Breast epithelium (tissue), 4 donors: ENCODE measurements around the gene VAMP4. TPM values are rescaled to one million over a fixed set of nuclear protein-coding genes. Genes with fewer than 3 reads are reported as not detected.

Experiments used
- DNase-seq, 2 donors: peaks; one replicate each; pipeline ENCODE4 v3.0.0-alpha.2; 2019; ENCODE audit warnings: low spot score in 2 of 2
- H3K27ac ChIP-seq, 2 donors: fragments of 200-600 bp; sonication (generic) in 1 of 2; one replicate each; pipeline ENCODE4 v1.5.1; 2016 to 2019; ENCODE audit warnings: mild to moderate bottlenecking in 1 of 2
- H3K27me3 ChIP-seq, 2 donors: fragments of 200-600 bp; sonication (generic) in 1 of 2; one replicate each; pipeline versions ENCODE4 v1.5.1 to v1.6.0; 2017 to 2019; ENCODE audit warnings: control low read depth in 1 of 2, mild to moderate bottlenecking in 1 of 2
- H3K36me3 ChIP-seq: fragments of 200-600 bp; one replicate; pipeline ENCODE4 v1.5.1; 2019
- H3K4me1 ChIP-seq, 2 donors: fragments of 200-600 bp; sonication (generic); one replicate each; pipeline ENCODE4 v1.5.1; 2016 to 2019; ENCODE audit warnings: control low read depth in 1 of 2
- H3K4me3 ChIP-seq, 3 donors: fragments of 200-600 bp; sonication (generic); 1 replicate in 2 of 3; 2 replicates in 1 of 3; pipeline ENCODE4 v1.5.1; 2016 to 2019; ENCODE audit warnings: mild to moderate bottlenecking in 3 of 3, moderate library complexity in 2 of 3
- H3K9me3 ChIP-seq, 2 donors: fragments of 200-600 bp; sonication (generic) in 1 of 2; one replicate each; pipeline ENCODE4 v1.5.1; 2016 to 2019; ENCODE audit warnings: control low read depth in 1 of 2
- POLR2A ChIP-seq: fragments of 450-650 bp; IDR thresholded peaks from one replicate; pipeline ENCODE4 v1.6.1; 2016; ENCODE audit warnings: antibody characterized with exemption, mild to moderate bottlenecking, moderate library complexity
- POLR2AphosphoS5 ChIP-seq, 3 donors: sonication (generic); formaldehyde crosslinking; IDR thresholded peaks; one replicate each; pipeline ENCODE4 v1.6.1; 2017; ENCODE audit warnings: antibody characterized with exemption in 3 of 3
- intact Hi-C: fragments of 100-400 bp; cut with DNase I; formaldehyde crosslinking; loops from one replicate; pipeline ENCODE4 v1.15.1; 2023; ENCODE audit warnings: low total_unique reads
- total RNA-seq, 3 donors: library from RNA; depleted of rRNA; stranded (reverse); fragments of >200 nt; gene quantifications; one replicate each; pipeline ENCODE4 v1.1.0, GENCODE V29; 2016
- TF ChIP-seq, protein P1 (sequence below), 3 donors: fragments of 450-650 bp; IDR thresholded peaks; one replicate each; pipeline ENCODE4 v1.5.1; 2016 to 2017; ENCODE audit warnings: antibody characterized with exemption in 3 of 3, mild to moderate bottlenecking in 3 of 3, moderate library complexity in 3 of 3

VAMP4 gene
- total RNA-seq, 3 donors from 2014 or later, result 10.5 to 16.3 (median 14.0) TPM

DNA sequence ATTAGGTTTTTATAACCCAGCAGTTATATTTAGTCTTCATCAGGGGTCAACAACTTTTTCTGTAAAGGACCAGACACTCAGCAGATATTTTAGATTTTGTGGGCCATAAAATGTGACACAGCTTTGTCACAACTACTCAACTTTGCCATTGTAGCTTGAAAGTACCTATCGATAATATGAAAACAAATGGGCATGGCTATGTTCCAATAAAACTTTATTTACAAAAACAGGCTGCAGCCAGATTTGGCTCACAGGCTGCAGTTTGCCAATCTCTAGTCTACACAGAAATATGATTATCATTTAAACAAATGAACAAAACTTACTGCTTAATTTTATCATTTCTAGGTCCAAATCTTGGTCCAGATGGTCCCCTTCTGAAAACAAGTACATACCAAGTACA lies 23.0 kb downstream of the VAMP4 start:
- no peak for DNase-seq
- TF ChIP-seq POLR2A (no peak), POLR2AphosphoS5 (IDR thresholded peaks at IDR 0.05) (no peak)
- TF ChIP-seq, protein P1, sequence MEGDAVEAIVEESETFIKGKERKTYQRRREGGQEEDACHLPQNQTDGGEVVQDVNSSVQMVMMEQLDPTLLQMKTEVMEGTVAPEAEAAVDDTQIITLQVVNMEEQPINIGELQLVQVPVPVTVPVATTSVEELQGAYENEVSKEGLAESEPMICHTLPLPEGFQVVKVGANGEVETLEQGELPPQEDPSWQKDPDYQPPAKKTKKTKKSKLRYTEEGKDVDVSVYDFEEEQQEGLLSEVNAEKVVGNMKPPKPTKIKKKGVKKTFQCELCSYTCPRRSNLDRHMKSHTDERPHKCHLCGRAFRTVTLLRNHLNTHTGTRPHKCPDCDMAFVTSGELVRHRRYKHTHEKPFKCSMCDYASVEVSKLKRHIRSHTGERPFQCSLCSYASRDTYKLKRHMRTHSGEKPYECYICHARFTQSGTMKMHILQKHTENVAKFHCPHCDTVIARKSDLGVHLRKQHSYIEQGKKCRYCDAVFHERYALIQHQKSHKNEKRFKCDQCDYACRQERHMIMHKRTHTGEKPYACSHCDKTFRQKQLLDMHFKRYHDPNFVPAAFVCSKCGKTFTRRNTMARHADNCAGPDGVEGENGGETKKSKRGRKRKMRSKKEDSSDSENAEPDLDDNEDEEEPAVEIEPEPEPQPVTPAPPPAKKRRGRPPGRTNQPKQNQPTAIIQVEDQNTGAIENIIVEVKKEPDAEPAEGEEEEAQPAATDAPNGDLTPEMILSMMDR (IDR thresholded peaks at IDR 0.05), result no peak
- no peak overlapping the region for H3K4me3 ChIP-seq
- peaks cover 0 to 9% of the 10 kb centered on the region in 2 donors for H3K9me3 ChIP-seq
- no peaks in the 10 kb centered on the region for H3K36me3 ChIP-seq
- intact Hi-C loops, result no loop called here
- H3K4me1 ChIP-seq, result no peaks in the 10 kb centered on the region
- no peak overlapping the region for H3K27ac ChIP-seq
- no peaks in the 10 kb centered on the region for H3K27me3 ChIP-seq

DNA sequence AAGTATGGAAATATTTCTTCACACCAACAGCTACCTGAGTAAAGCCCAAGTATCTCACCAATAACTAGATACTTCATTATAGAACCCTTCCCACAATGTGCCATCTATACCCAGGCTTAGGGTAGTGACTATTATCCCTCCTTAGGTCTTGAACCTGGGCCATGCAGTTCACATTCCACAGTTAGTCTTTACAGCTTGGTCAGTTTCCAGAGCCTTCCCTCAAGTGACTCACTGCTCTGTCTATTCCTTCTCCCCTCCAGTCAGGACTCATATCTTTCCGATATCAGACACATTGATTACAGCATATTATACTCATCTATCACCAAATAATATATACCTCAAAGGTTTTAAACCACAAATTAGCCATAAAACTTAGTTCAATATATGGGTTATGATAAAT lies 23.6 kb downstream of the VAMP4 start:
- TF ChIP-seq, protein P1 (IDR thresholded peaks at IDR 0.05), result no peak
- Histone ChIP-seq H3K27ac (no peak overlapping the region), H3K4me1 (no peaks in the 10 kb centered on the region), H3K27me3 (no peaks in the 10 kb centered on the region), H3K4me3 (no peak overlapping the region), H3K36me3 (no peaks in the 10 kb centered on the region), H3K9me3 (peaks cover 0 to 6% of the 10 kb centered on the region in 2 donors)
- no peak for DNase-seq
- intact Hi-C loops, result no loop called here

DNA sequence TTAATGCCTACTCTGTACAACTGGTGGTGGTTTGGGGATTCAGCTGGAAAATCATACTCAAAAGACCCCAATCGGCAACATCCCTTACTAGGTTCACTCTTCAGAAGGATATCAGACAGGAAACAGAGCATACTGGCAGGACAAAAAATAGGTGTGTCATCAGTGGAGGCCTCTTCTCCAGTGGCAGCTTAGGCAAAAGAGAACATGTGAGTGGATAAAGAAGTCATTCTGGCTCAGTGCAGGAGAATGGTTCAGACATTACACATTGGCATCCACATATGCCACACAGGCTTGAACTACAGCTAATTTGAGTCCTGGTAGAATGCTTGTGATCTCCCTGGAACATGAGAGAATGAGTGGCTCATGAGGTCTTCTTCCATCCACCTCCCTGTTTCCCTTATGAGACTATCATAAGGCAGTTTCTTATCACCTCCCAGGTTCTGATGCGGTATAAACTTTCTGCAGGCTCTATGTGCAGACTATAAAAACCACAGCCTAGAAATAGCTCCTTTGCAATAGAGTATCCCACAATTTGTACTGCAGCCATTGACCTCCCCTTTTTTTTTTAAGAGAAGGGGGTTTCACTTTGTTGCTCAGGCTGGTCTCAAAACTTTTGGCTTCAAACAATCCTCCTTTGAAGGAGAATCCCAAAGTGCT lies 24.7 kb downstream of the VAMP4 start:
- no peak overlapping the region for H3K4me3 ChIP-seq
- no peak for DNase-seq
- H3K4me1 ChIP-seq, result no peaks in the 10 kb centered on the region
- H3K27ac ChIP-seq, result no peak overlapping the region
- no peaks in the 10 kb centered on the region for H3K36me3 ChIP-seq
- no peaks in the 10 kb centered on the region for H3K27me3 ChIP-seq
- intact Hi-C loops, result no loop called here
- no peak for TF ChIP-seq POLR2AphosphoS5 (IDR thresholded peaks at IDR 0.05)
- TF ChIP-seq, protein P1 (IDR thresholded peaks at IDR 0.05), result no peak
- TF ChIP-seq POLR2A, result no peak
- no peaks in the 10 kb centered on the region for H3K9me3 ChIP-seq

DNA sequence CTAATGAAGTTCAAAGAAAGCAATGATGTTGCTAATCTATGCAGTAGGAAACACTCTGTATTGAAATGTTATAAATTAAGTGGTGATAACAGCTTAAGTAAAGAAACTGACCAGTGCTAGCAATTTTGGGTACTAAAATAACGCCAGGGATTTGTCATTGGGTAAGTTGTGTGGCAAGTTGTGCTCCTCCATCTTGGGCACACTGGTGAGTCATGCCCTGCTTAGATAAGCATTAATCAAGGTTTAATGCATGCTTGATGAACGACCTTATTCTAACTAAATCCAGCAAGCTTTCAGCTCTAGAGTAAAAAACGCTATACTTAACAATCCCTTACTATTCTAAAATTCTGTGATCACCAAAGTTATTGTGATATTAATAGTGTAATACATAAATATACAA lies 25.2 kb downstream of the VAMP4 start:
- Histone ChIP-seq H3K27ac (no peak overlapping the region), H3K9me3 (no peaks in the 10 kb centered on the region), H3K4me1 (no peaks in the 10 kb centered on the region), H3K36me3 (no peaks in the 10 kb centered on the region), H3K27me3 (no peaks in the 10 kb centered on the region), H3K4me3 (no peak overlapping the region)
- intact Hi-C loops, result no loop called here
- TF ChIP-seq POLR2AphosphoS5 (IDR thresholded peaks at IDR 0.05) (no peak), POLR2A (no peak)
- TF ChIP-seq, protein P1 (IDR thresholded peaks at IDR 0.05), result no peak
- DNase-seq, result no peak

DNA sequence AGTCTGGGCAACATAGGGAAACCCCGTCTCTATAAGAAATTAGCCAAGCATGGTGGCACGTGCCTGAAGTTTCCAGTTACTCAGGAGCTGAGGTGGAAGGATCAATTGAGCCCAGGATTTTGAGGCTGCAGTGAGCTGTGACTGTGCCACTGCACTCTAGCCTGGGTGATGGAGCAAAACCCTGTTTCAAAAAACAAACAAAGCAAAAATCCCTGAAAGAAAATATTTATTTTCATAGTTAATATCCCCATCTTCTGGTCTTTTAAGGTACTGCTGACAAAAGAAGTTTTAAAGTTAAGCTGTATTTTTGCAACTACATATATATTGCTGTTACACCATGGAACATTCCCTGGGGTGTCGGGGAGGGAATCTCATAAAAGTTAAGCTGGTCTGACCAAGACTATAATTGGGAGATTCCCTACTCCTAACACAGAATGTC lies 26.0 kb downstream of the VAMP4 start:
- DNase-seq, result no peak
- Histone ChIP-seq H3K36me3 (no peaks in the 10 kb centered on the region), H3K9me3 (no peaks in the 10 kb centered on the region), H3K4me3 (no peak overlapping the region), H3K4me1 (no peaks in the 10 kb centered on the region), H3K27me3 (no peaks in the 10 kb centered on the region), H3K27ac (no peak overlapping the region)
- intact Hi-C loops, result no loop called here
- no peak for TF ChIP-seq POLR2A
- TF ChIP-seq, protein P1 (IDR thresholded peaks at IDR 0.05), result peak in 2 of 3 donors; percentile 33 to 55
